Neural cell (in vitro differentiated cells): ENCODE measurements around the gene SUGCT. TPM values are rescaled to one million over a fixed set of nuclear protein-coding genes. Genes with fewer than 3 reads are reported as not detected.

Experiments used
- H2AFZ ChIP-seq: fragments of 200-600, 300-800 bp; sonication (generic), shearing (Covaris generic); 2 replicates; pipeline ENCODE4 v1.6.0; 2014; ENCODE audit warnings: low read depth, mild to moderate bottlenecking, antibody characterized with exemption, low read length, moderate library complexity
- H3F3A ChIP-seq: fragments of 200-600 bp; shearing (Covaris generic); 2 replicates; pipeline ENCODE4 v1.6.1; 2016; ENCODE audit warnings: mild to moderate bottlenecking, moderate library complexity, mixed read lengths, antibody characterized with exemption, low read length; ENCODE audit not compliant: insufficient read depth, poor library complexity, severe bottlenecking
- H3K27ac ChIP-seq: fragments of 200-600, 300-800 bp; sonication (generic), shearing (Covaris generic); 2 replicates; pipeline ENCODE4 v1.5.1; 2014; ENCODE audit warnings: mild to moderate bottlenecking, low read length, moderate library complexity
- H3K27me3 ChIP-seq: fragments of 300-800, 200-600 bp; sonication (generic), shearing (Covaris generic); 2 replicates; pipeline ENCODE4 v1.6.0; 2014; ENCODE audit warnings: mild to moderate bottlenecking, low read depth, low read length, moderate library complexity; ENCODE audit not compliant: insufficient read depth
- H3K36me3 ChIP-seq: fragments of 300-800, 200-600 bp; sonication (generic), shearing (Covaris generic); 2 replicates; pipeline ENCODE4 v1.5.1; 2014; ENCODE audit warnings: mild to moderate bottlenecking, antibody characterized with exemption, low read length, moderate library complexity; ENCODE audit not compliant: insufficient read depth
- H3K4me2 ChIP-seq: fragments of 300-800, 200-600 bp; sonication (generic), shearing (Covaris generic); 2 replicates; pipeline ENCODE4 v1.6.0; 2014; ENCODE audit warnings: mild to moderate bottlenecking, low read length
- H3K4me3 ChIP-seq: fragments of 300-800, 200-600 bp; sonication (generic), shearing (Covaris generic); 2 replicates; pipeline ENCODE4 v1.5.1; 2014; ENCODE audit warnings: mild to moderate bottlenecking, low read length, moderate library complexity
- H3K79me2 ChIP-seq: fragments of 200-600 bp; shearing (Covaris generic); replicated peaks from 2 replicates; pipeline ENCODE4 v1.6.0; 2014; ENCODE audit warnings: mild to moderate bottlenecking, low read length, moderate library complexity; ENCODE audit not compliant: insufficient read depth
- H3K9ac ChIP-seq: fragments of 300-800, 200-600 bp; sonication (generic), shearing (Covaris generic); 2 replicates; pipeline ENCODE4 v1.6.1; 2016; ENCODE audit warnings: mild to moderate bottlenecking, low read length, mixed read lengths
- H3K9me2 ChIP-seq: fragments of 200-600 bp; shearing (Covaris generic); 2 replicates; pipeline ENCODE4 v1.6.1; 2016; ENCODE audit warnings: mild to moderate bottlenecking, low read length, mixed read lengths; ENCODE audit not compliant: insufficient read depth
- H3K9me3 ChIP-seq: fragments of 200-600, 300-800 bp; sonication (generic), shearing (Covaris generic); 2 replicates; pipeline ENCODE4 v1.6.1; 2016; ENCODE audit warnings: mild to moderate bottlenecking, mixed run types, low read length, moderate library complexity, mixed read lengths
- H4K20me1 ChIP-seq: fragments of 200-600 bp; shearing (Covaris generic); 2 replicates; pipeline ENCODE4 v1.6.1; 2016; ENCODE audit warnings: mild to moderate bottlenecking, mixed run types; ENCODE audit not compliant: insufficient read depth
- EP300 ChIP-seq: fragments of 450-650 bp; conservative IDR thresholded peaks from 2 replicates; pipeline ENCODE4 v1.6.1; 2014; ENCODE audit warnings: antibody characterized with exemption, mild to moderate bottlenecking, moderate library complexity; ENCODE audit not compliant: poor library complexity, severe bottlenecking
- EZH2 ChIP-seq: fragments of 200-600, 300-800 bp; shearing (Covaris generic), sonication (generic); IDR thresholded peaks from 2 replicates; pipeline ENCODE4 v1.6.1; 2014; ENCODE audit warnings: antibody characterized with exemption, low read length, borderline replicate concordance, mild to moderate bottlenecking; ENCODE audit not compliant: insufficient read depth, poor library complexity, severe bottlenecking
- MXI1 ChIP-seq: fragments of 450-650 bp; conservative IDR thresholded peaks from 2 replicates; pipeline ENCODE4 v1.6.1; 2014; ENCODE audit warnings: antibody characterized with exemption, mild to moderate bottlenecking; ENCODE audit not compliant: poor library complexity, severe bottlenecking
- POLR2AphosphoS5 ChIP-seq: IDR thresholded peaks from 2 replicates; pipeline ENCODE4 v1.6.1; 2012
- RAD21 ChIP-seq: fragments of 450-650 bp; conservative IDR thresholded peaks from 2 replicates; pipeline ENCODE4 v1.6.1; 2014; ENCODE audit warnings: antibody characterized with exemption, mild to moderate bottlenecking, moderate library complexity
- SMC3 ChIP-seq: fragments of 450-650 bp; conservative IDR thresholded peaks from 2 replicates; pipeline ENCODE4 v1.6.1; 2014; ENCODE audit warnings: antibody characterized with exemption, mild to moderate bottlenecking, moderate library complexity; ENCODE audit not compliant: poor library complexity
- TAF1 ChIP-seq: IDR thresholded peaks from 2 replicates; pipeline ENCODE4 v1.6.1; 2012; ENCODE audit warnings: low read depth
- polyA plus RNA-seq: library from polyadenylated mRNA; depleted of rRNA; stranded (reverse); fragments of >200 nt; gene quantifications from 2 replicates; pipeline ENCODE4 v1.2.3, GENCODE V29; 2014
- TF ChIP-seq, protein P1 (sequence below): fragments of 450-650 bp; IDR thresholded peaks from 2 replicates; pipeline ENCODE4 v1.5.1; 2014; ENCODE audit warnings: antibody characterized with exemption, mild to moderate bottlenecking, moderate library complexity; ENCODE audit not compliant: poor library complexity, severe bottlenecking
- TF ChIP-seq, protein P2 (sequence below): IDR thresholded peaks from 2 replicates; pipeline ENCODE4 v1.6.1; 2012; ENCODE audit warnings: borderline replicate concordance

SUGCT gene
- polyA plus RNA-seq, 1 donor from 2014 or later: not detected

DNA sequence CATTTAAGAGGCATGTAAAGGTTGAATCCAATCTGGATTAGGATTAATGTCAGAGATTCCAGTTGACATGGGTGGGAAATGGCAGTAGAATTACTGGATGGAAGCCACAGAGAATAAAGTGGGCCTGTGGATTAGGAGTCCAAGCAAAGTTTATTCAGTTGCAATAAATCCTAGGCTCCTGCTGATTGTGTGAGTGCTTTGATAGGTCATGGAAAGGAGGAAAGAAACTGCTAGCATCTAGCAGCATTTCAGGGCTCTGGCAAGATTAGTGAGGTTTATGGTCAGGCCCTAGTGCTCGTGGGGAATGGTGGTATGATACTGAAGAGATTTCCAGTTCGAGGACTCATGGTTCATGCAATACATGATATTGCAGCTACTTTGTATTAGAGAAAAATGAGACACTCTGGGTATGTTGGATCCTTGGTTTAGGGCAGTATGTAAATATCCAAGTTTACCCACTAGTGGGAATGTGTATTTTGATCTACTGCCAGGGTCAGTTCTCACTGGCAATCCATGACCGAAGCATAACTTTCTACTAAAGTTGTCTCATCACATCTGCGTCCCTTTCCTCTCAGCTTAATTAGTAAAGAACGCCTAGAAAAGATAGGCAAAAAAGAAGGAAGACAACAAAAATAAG is 235.0 kb downstream of the SUGCT start:
- H3K9me2 ChIP-seq: no peaks in the 10 kb centered on the region
- H4K20me1 ChIP-seq: no peaks in the 10 kb centered on the region
- H3K4me2 ChIP-seq: no peak overlapping the region
- TF ChIP-seq SMC3 (no peak), MXI1 (no peak), RAD21 (no peak), TAF1 (no peak), POLR2AphosphoS5 (no peak), EP300 (no peak), EZH2 (no peak)
- TF ChIP-seq, protein P1, sequence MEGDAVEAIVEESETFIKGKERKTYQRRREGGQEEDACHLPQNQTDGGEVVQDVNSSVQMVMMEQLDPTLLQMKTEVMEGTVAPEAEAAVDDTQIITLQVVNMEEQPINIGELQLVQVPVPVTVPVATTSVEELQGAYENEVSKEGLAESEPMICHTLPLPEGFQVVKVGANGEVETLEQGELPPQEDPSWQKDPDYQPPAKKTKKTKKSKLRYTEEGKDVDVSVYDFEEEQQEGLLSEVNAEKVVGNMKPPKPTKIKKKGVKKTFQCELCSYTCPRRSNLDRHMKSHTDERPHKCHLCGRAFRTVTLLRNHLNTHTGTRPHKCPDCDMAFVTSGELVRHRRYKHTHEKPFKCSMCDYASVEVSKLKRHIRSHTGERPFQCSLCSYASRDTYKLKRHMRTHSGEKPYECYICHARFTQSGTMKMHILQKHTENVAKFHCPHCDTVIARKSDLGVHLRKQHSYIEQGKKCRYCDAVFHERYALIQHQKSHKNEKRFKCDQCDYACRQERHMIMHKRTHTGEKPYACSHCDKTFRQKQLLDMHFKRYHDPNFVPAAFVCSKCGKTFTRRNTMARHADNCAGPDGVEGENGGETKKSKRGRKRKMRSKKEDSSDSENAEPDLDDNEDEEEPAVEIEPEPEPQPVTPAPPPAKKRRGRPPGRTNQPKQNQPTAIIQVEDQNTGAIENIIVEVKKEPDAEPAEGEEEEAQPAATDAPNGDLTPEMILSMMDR: no peak
- TF ChIP-seq, protein P2, sequence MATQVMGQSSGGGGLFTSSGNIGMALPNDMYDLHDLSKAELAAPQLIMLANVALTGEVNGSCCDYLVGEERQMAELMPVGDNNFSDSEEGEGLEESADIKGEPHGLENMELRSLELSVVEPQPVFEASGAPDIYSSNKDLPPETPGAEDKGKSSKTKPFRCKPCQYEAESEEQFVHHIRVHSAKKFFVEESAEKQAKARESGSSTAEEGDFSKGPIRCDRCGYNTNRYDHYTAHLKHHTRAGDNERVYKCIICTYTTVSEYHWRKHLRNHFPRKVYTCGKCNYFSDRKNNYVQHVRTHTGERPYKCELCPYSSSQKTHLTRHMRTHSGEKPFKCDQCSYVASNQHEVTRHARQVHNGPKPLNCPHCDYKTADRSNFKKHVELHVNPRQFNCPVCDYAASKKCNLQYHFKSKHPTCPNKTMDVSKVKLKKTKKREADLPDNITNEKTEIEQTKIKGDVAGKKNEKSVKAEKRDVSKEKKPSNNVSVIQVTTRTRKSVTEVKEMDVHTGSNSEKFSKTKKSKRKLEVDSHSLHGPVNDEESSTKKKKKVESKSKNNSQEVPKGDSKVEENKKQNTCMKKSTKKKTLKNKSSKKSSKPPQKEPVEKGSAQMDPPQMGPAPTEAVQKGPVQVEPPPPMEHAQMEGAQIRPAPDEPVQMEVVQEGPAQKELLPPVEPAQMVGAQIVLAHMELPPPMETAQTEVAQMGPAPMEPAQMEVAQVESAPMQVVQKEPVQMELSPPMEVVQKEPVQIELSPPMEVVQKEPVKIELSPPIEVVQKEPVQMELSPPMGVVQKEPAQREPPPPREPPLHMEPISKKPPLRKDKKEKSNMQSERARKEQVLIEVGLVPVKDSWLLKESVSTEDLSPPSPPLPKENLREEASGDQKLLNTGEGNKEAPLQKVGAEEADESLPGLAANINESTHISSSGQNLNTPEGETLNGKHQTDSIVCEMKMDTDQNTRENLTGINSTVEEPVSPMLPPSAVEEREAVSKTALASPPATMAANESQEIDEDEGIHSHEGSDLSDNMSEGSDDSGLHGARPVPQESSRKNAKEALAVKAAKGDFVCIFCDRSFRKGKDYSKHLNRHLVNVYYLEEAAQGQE: no peak
- no peak overlapping the region for H3K4me3 ChIP-seq
- H3K27ac ChIP-seq: no peak overlapping the region
- no peaks in the 10 kb centered on the region for H3F3A ChIP-seq
- no peaks in the 10 kb centered on the region for H3K9me3 ChIP-seq
- H3K36me3 ChIP-seq: no peaks in the 10 kb centered on the region
- H3K9ac ChIP-seq: no peak overlapping the region
- H3K27me3 ChIP-seq: no peaks in the 10 kb centered on the region
- H2AFZ ChIP-seq: no peak overlapping the region
- no peaks in the 10 kb centered on the region for H3K79me2 ChIP-seq

DNA sequence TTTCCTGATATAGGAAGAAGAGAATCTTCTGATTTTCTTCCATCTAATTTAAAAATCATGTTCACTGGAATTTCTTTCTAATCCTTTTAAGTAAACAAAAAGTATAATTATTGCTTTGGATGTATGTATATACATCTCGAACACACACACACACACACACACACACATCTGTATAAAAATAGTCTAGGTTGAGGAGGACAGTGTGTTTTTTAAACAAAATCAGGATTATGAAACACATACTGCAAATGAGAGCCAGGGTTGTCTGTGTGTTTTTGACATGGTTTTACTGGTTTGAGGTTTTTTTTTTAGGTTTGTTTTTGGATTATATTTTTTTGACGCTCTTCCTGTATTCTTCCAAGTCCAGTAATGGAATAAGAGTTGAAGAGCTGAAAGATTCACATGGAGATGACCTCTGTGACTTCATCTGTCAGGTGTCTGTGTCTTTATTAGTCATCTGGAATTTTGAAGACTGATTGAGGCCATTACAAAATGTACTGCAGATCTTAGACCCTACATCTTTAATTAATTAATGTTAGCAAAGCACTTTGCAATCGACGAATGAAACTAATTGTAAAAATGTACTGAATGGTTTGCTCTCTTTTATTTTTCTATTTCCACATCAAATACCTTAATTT is 237.1 kb downstream of the SUGCT start:
- no peak for TF ChIP-seq RAD21
- TF ChIP-seq, protein P1: no peak
- TF ChIP-seq POLR2AphosphoS5: no peak
- TF ChIP-seq EP300: no peak
- TF ChIP-seq TAF1: no peak
- no peak for TF ChIP-seq EZH2
- TF ChIP-seq MXI1: no peak
- H3K27ac ChIP-seq: no peak overlapping the region
- H3K27me3 ChIP-seq: no peaks in the 10 kb centered on the region
- H3K4me3 ChIP-seq: no peak overlapping the region
- H3K4me2 ChIP-seq: no peak overlapping the region
- no peak overlapping the region for H2AFZ ChIP-seq
- H3K36me3 ChIP-seq: no peaks in the 10 kb centered on the region
- no peak overlapping the region for H3K9ac ChIP-seq
- H4K20me1 ChIP-seq: no peaks in the 10 kb centered on the region
- no peaks in the 10 kb centered on the region for H3F3A ChIP-seq
- no peaks in the 10 kb centered on the region for H3K79me2 ChIP-seq
- no peaks in the 10 kb centered on the region for H3K9me2 ChIP-seq
- no peaks in the 10 kb centered on the region for H3K9me3 ChIP-seq
